ENCODE data around the gene PLA1A.
"Not testable (repeated sequence)": the region's sequence is repeated elsewhere in the genome, so short reads cannot be mapped to it uniquely, and the experiment has no call there.

PLA1A gene

GRCh38 chr3:119579366-119580066, 18.2 kb upstream of the PLA1A start, which contains the start of gene ADPRH:
Gene ADPRH, plus strand, starts transcription at chr3:119579492. Its CDS starts 2,678 bp downstream, at chr3:119582170.
- peak; percentile 21 for DNase-seq

GRCh38 chr3:119580067-119580760, 17.5 kb upstream of the PLA1A start:
- DNase-seq, result no peak

- no peak for DNase-seq
Observed at GRCh38 chr3:119582178-119582577, 15.5 kb upstream of the PLA1A start.

- DNase-seq, result no peak
Observed at GRCh38 chr3:119585208-119585607, 12.5 kb upstream of the PLA1A start.

- DNase-seq, result no peak
Observed at GRCh38 chr3:119585856-119586570, 11.7 kb upstream of the PLA1A start.

- no peak for DNase-seq
Observed at GRCh38 chr3:119586733-119587172, 10.9 kb upstream of the PLA1A start.

- DNase-seq, result no peak
Observed at GRCh38 chr3:119588112-119588511, 9.6 kb upstream of the PLA1A start.

- DNase-seq, result no peak
Observed at GRCh38 chr3:119589102-119589773, 8.4 kb upstream of the PLA1A start.

GRCh38 chr3:119590706-119591105, 7.0 kb upstream of the PLA1A start:
- DNase-seq, result no peak

GRCh38 chr3:119592861-119593260, 4.8 kb upstream of the PLA1A start:
- DNase-seq, result no peak

GRCh38 chr3:119594066-119594465, 3.6 kb upstream of the PLA1A start:
- DNase-seq, result no peak

- not testable (repeated sequence) for DNase-seq
Observed at GRCh38 chr3:119594929-119595328, 2.8 kb upstream of the PLA1A start.

- no peak for DNase-seq
Observed at GRCh38 chr3:119595639-119596334, 1.9 kb upstream of the PLA1A start.

GRCh38 chr3:119596398-119596797, 1.3 kb upstream of the PLA1A start:
- no peak for DNase-seq

- no peak for DNase-seq
Observed at GRCh38 chr3:119598410-119599098, 869 bp downstream of the PLA1A start.

GRCh38 chr3:119599558-119600174, 2.0 kb downstream of the PLA1A start:
- DNase-seq, result no peak

GRCh38 chr3:119600732-119601131, 3.0 kb downstream of the PLA1A start:
- no peak for DNase-seq

GRCh38 chr3:119601154-119601553, 3.5 kb downstream of the PLA1A start:
- DNase-seq, result no peak

- DNase-seq, result no peak
Observed at GRCh38 chr3:119602676-119603075, 5.0 kb downstream of the PLA1A start.

- DNase-seq, result no peak
Observed at GRCh38 chr3:119604878-119605277, 7.2 kb downstream of the PLA1A start.

- no peak for DNase-seq
Observed at GRCh38 chr3:119608405-119609000, 10.8 kb downstream of the PLA1A start.
